Right atrium auricular region (tissue), 2 donors: ENCODE results near the gene COL8A2. TPM values are rescaled to one million over a fixed set of nuclear protein-coding genes. Genes with fewer than 3 reads are reported as not detected.
A peak's percentile ranks its signal among the peaks of the same experiment; 100 is the strongest.

Source experiments
- DNase-seq: peaks from one replicate; pipeline ENCODE4 v3.0.0-alpha.2; 2019; ENCODE audit warnings: low spot score
- H3K27ac ChIP-seq, 2 donors: fragments of 200-600 bp; sonication (generic); 1 replicate in 1 of 2; 2 replicates in 1 of 2; pipeline ENCODE4 v1.5.1; 2016 to 2019
- H3K27me3 ChIP-seq, 2 donors: fragments of 200-600 bp; sonication (generic); one replicate each; pipeline versions ENCODE4 v1.5.1 to v1.6.0; 2017 to 2019
- H3K36me3 ChIP-seq: fragments of 200-600 bp; sonication (generic); one replicate; pipeline ENCODE4 v1.5.1; 2016
- H3K4me1 ChIP-seq, 2 donors: fragments of 200-600 bp; sonication (generic); one replicate each; pipeline versions ENCODE4 v1.5.1 to v1.6.0; 2017 to 2019
- H3K4me3 ChIP-seq, 2 donors: fragments of 200-600 bp; sonication (generic); 1 replicate in 1 of 2; 2 replicates in 1 of 2; pipeline ENCODE4 v1.5.1; 2017 to 2019; ENCODE audit warnings: mild to moderate bottlenecking in 1 of 2, moderate library complexity in 1 of 2
- H3K9me3 ChIP-seq, 2 donors: fragments of 200-600 bp; sonication (generic); one replicate each; pipeline ENCODE4 v1.5.1; 2019
- CTCF ChIP-seq, 2 donors: fragments of 200-600 bp; sonication (generic); IDR thresholded peaks; one replicate each; pipeline ENCODE4 v1.5.1; 2019; ENCODE audit warnings: antibody characterized with exemption in 2 of 2
- total RNA-seq, 2 donors: library from RNA; depleted of rRNA; stranded (reverse); fragments of >200 nt; gene quantifications; one replicate each; pipeline ENCODE4 v1.1.0, GENCODE V29; 2016

Gene COL8A2
- total RNA-seq, 2 donors from 2014 or later, result 3.5 to 4.5 TPM

DNA sequence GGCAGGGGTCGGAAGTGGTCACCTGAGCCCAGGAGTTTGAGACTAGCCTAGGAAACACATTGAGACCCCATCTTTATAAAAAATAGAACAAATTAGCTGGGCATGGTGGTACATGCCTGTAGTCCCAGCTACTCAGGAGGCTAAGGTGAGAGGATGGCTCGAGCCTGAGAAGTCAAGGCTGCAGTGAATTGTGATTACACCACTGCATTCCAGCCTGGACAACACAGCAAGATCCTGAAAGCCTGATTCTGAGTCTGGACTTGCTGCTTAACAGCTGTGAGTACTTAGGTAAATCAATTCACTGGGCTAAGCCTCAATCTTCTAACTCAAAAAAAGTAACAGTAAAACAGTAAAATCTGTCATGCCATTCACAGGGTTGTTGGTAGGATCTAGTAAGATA, 19.4 kb upstream of the COL8A2 start:
- no peak for DNase-seq
- Histone ChIP-seq H3K27me3 (no peaks in the 10 kb centered on the region), H3K4me1 (peaks cover 0 to 28% of the 10 kb centered on the region in 2 donors), H3K27ac (no peak overlapping the region), H3K9me3 (no peaks in the 10 kb centered on the region), H3K4me3 (no peak overlapping the region), H3K36me3 (peaks cover 12% of the 10 kb centered on the region)
- no peak for TF ChIP-seq CTCF (IDR thresholded peaks at IDR 0.05)

GRCh38 chr1:36143424-36143823, 18.4 kb upstream of the COL8A2 start:
- no peaks in the 10 kb centered on the region for H3K27me3 ChIP-seq
- H3K9me3 ChIP-seq, result no peaks in the 10 kb centered on the region
- H3K27ac ChIP-seq, result no peak overlapping the region
- H3K4me3 ChIP-seq, result no peak overlapping the region
- peaks cover 20% of the 10 kb centered on the region for H3K36me3 ChIP-seq
- TF ChIP-seq CTCF (IDR thresholded peaks at IDR 0.05), result no peak
- H3K4me1 ChIP-seq, result peaks cover 0 to 25% of the 10 kb centered on the region in 2 donors
- DNase-seq, result no peak

GRCh38 chr1:36142121-36142520, 17.1 kb upstream of the COL8A2 start:
- Histone ChIP-seq H3K9me3 (no peaks in the 10 kb centered on the region), H3K36me3 (peaks cover 30% of the 10 kb centered on the region), H3K4me3 (no peak overlapping the region), H3K4me1 (peaks cover 0 to 22% of the 10 kb centered on the region in 2 donors), H3K27ac (no peak overlapping the region), H3K27me3 (no peaks in the 10 kb centered on the region)
- TF ChIP-seq CTCF (IDR thresholded peaks at IDR 0.05), result no peak
- no peak for DNase-seq

- H3K4me1 ChIP-seq, result peaks cover 0 to 45% of the 10 kb centered on the region in 2 donors
- no peaks in the 10 kb centered on the region for H3K9me3 ChIP-seq
- H3K27me3 ChIP-seq, result no peaks in the 10 kb centered on the region
- H3K36me3 ChIP-seq, result peaks cover 29% of the 10 kb centered on the region
- no peak for TF ChIP-seq CTCF (IDR thresholded peaks at IDR 0.05)
- DNase-seq, result no peak
- H3K4me3 ChIP-seq, result no peak overlapping the region
- no peak overlapping the region for H3K27ac ChIP-seq
Measured at GRCh38 chr1:36139521-36139920, 14.5 kb upstream of the COL8A2 start.

- no peak for TF ChIP-seq CTCF (IDR thresholded peaks at IDR 0.05)
- no peak overlapping the region for H3K4me3 ChIP-seq
- peaks cover 29% of the 10 kb centered on the region for H3K36me3 ChIP-seq
- H3K27me3 ChIP-seq, result no peaks in the 10 kb centered on the region
- no peaks in the 10 kb centered on the region for H3K9me3 ChIP-seq
- H3K4me1 ChIP-seq, result peaks cover 0 to 59% of the 10 kb centered on the region in 2 donors
- no peak for DNase-seq
- peak overlapping the region in 1 of 2 donors; percentile 83 for H3K27ac ChIP-seq
Measured at GRCh38 chr1:36137776-36138175, 12.8 kb upstream of the COL8A2 start.

DNA sequence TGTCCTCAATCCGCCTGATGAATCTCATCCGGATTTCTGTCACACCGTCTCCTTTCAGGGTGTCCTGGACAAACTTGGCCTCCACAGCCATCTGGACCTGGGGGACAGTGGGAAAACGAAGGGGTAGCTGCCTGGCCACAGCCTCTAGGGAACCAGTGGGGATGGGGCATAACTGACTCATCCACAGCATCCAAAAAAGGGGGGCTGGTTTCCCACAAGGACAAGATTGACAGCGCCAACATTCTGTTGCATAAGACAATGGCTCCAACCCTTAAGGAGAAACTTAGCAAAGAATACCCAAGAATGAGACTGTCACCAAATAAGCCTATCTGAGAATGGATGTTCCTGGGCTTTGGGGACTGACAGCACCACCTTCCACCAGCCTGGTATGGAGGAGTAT, 12.2 kb upstream of the COL8A2 start:
- peak overlapping the region; percentile 61 to 83 for H3K27ac ChIP-seq
- no peaks in the 10 kb centered on the region for H3K27me3 ChIP-seq
- TF ChIP-seq CTCF (IDR thresholded peaks at IDR 0.05), result no peak
- peaks cover 29% of the 10 kb centered on the region for H3K36me3 ChIP-seq
- peaks cover 0 to 55% of the 10 kb centered on the region in 2 donors for H3K4me1 ChIP-seq
- no peak overlapping the region for H3K4me3 ChIP-seq
- DNase-seq, result no peak
- no peaks in the 10 kb centered on the region for H3K9me3 ChIP-seq
